Right lobe of liver (tissue), 4 donors: ENCODE measurements around the gene P2RY2.

Source experiments
- POLR2A ChIP-seq: fragments of 450-650 bp; IDR thresholded peaks from one replicate; pipeline ENCODE4 v1.6.1; 2017; ENCODE audit warnings: antibody characterized with exemption, mild to moderate bottlenecking
- TF ChIP-seq, protein P1 (sequence below), 4 donors: fragments of 200-600 bp in 3 of 4; fragments of 450-650 bp in 1 of 4; IDR thresholded peaks; one replicate each; pipeline versions ENCODE4 v1.5.1 to v1.8.0; 2016 to 2022; ENCODE audit warnings: antibody characterized with exemption in 4 of 4, mild to moderate bottlenecking in 2 of 4
- donor health status: DM: no; HTN: no; CAD: no.
- donor health status: DM: no; HTN: no; CAD: no.
- donor health status: DM: no; HTN: yes; CAD: no.

DNA sequence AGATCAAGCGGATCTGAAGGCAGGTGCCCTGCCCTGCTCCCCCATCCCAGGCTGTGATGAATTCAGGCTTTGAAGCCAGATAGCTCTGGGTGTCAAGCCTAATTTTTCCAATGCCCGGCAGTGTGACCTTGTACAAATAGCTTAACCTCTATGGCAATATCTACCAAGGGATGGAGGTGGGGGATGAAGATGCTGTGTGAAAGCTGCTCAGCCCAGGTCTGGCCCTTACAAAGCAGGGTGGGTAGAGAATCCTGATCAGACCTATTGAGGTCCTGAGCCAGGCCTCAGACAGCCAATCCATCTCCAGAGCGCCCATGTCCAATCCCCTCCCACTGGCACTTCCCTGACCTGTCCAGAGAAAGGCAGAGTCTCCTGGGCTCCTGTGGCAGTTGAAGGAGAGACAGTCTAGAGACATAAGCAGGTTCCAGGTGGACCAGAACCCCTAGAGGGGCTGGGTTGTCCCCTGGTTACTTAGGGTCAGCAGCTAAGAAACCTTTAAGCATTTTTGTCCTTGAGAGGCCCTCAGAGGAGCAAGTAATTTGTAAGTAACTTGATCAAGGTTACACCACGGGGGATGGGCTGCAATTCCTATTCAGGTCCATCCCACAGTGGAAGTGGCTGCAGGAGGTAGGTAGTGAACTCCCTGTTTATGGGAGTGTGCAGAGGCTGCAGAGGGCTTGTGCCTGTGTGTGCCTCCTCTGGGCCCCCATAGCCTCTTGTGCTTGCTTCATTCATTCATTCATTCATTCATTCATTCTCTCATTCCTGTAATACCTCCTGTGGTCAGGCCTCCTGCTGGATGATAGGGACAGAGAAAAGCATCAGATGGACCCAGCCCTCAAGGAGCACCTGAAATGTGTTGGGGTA, 10.4 kb downstream of the P2RY2 start:
- TF ChIP-seq, protein P1, sequence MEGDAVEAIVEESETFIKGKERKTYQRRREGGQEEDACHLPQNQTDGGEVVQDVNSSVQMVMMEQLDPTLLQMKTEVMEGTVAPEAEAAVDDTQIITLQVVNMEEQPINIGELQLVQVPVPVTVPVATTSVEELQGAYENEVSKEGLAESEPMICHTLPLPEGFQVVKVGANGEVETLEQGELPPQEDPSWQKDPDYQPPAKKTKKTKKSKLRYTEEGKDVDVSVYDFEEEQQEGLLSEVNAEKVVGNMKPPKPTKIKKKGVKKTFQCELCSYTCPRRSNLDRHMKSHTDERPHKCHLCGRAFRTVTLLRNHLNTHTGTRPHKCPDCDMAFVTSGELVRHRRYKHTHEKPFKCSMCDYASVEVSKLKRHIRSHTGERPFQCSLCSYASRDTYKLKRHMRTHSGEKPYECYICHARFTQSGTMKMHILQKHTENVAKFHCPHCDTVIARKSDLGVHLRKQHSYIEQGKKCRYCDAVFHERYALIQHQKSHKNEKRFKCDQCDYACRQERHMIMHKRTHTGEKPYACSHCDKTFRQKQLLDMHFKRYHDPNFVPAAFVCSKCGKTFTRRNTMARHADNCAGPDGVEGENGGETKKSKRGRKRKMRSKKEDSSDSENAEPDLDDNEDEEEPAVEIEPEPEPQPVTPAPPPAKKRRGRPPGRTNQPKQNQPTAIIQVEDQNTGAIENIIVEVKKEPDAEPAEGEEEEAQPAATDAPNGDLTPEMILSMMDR (IDR thresholded peaks at IDR 0.05) = no peak
- TF ChIP-seq POLR2A = no peak
